C1 segment of cervical spinal cord (tissue), 14 donors: ENCODE measurements around the gene SMIM5.

Experiments used
- DNase-seq, 14 donors: peaks; one replicate each; lab custom pipeline; 2025; lab: John Stamatoyannopoulos, UW

Gene SMIM5

DNA sequence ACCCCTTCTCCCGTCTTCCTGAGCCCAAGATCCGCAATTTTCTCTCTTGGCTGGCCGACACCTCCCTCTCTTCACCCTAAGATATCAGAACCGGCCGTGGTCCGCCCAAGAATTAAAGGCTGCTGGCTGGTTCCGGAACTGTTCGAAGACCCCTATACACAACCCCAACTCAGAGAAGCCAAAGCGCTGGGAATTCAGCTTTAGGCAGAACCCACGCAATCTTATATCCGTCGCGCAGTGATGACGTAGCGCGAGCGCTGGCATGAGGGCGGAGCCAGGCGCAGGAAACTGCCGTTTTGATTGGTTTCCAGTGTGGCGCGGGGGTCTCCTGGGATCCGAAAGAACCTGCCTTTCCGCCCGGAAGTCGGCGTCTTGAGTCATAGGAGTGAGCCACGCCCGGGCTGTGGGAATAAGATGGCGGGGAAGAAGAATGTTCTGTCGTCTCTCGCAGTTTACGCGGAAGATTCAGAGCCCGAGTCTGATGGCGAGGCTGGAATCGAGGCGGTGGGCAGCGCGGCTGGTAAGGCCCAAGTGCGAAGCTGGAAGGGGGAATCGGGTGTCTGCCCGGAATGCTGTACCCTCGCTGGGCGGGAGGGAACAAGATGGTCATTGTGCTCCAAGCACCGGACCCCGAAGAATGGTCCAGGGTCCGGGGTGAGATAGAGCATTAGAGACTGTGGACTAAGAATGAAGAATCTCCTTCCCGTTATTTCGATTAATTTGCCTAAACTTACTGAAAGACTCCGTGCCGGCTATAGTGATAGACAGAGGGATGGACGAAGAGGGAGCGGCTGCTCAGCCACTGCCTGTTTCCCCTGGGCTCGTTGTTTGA is 33.9 kb downstream of the SMIM5 start, which contains the start of the genes RECQL5 and SAP30BP:
RECQL5 (minus strand) TSS at position 196 of the 832 bp plus-strand sequence. CDS start 597 bp downstream, outside the sequence.
SAP30BP (plus strand) TSS at position 380 of the 832 bp plus-strand sequence; CDS start at position 415, 35 bp downstream.
- DNase-seq, result peak; percentile 72 to 99 (median 96)

DNA sequence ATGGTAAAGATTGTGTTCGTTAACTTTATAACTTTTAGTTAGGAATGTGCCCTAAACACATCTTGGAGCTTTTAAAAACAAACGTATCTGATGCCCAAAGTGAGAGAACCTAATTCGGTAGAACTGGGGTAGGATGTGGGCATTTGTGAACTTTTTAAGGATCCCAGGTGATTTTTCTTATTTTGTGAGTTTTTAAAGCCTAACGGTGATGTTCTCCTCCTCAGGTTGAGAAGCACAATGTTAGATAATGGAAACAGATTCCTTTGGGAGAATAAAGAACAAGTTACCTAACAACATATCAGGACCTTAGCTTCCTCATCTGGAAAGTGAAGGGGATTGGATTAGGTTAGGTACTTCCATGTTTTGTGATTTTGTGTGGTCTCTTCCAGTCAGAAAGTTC is 34.6 kb downstream of the SMIM5 start:
- no peak for DNase-seq

DNA sequence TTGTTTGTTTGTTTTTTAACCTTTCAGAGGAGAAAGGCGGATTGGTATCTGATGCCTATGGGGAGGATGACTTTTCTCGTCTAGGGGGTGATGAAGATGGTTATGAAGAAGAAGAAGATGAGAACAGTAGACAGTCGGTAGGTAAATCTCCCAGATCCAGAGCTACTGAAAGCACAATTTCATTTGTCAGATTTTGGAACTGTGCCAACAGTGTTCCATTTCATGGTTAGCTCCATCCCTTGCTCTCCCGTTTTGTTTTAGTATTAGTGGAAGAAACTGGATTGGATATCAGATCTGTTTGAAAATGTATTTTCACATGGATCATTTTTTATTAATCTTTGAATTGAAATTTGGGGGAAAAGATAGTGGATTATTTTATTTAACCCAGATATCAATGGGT is 35.3 kb downstream of the SMIM5 start:
- no peak for DNase-seq

DNA sequence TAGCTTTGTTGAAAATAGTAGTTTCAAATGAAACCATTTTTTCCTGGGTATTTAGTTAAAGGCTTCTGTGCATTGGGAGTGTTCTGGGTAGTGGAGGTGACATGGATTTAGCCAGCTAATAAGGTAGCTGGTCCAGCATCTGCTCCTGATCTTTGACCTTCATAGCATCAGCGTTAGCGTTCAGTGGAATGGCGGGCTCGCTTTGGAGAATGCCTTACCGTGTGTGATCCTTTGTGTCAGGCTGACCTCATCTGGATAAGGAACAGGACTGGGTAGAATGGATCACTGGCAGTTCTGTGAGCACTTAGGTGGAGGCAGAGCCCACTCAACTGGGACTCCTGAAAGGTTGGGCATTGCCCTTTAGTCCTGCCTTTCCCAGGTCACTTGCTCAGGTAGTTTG is 37.6 kb downstream of the SMIM5 start:
- DNase-seq, result no peak

DNA sequence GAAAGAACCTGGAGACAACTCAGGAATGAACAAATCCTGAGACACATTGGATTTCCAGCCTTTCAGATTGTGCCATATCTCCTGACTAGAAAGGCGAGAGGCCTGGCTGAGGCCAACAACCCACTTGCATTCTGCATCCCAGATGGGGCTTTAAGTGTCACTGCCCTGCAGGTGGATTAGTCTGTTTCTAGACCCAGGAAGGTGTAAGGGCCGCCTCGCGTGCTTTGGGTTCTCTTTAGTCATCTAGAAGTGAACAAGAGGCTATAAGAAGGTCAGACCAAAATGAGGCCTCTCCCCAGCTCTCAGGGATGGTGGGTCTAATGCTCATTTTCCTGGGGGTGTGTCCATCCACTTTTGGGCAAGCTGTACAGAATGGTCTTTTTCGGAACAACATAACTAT is 38.8 kb downstream of the SMIM5 start:
- DNase-seq, result no peak

DNA sequence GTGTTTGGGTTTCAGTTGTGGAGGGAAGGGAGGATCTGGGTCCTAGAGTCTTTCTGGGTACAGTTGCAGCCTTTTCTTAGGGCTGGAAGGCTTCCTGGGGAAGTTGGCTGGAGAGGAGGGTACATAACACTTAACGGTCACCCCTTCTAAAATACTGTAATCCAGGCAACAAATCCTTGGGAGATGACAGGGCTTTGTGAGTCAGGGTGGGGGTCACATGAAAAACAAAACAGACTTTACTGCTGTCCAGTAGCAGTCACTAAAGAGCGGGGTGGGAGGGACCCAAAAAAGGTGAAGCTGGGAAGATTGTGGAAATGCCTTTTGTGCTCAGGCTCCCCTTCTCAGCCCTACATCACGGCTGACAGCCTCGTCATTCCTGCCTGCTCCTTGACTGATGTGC is 40.3 kb downstream of the SMIM5 start:
- DNase-seq, result no peak

DNA sequence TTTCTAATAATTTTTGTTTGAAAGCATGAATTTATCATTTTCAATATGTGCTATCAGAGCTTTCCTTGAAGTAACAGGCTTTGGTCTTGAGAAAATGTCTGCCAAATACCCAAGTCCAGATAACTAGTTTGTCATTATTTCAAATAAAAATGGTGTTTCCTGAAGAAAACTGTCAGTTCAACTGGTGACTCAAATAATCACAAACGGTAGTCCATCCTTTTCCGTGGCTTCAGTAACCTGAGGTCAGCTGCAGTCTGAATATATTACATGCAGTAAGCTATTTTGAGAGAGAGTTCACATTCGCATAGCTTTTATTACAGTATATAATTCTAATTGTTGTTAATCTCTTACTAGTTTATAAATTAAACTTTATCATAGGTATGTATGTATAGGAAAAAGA is 43.2 kb downstream of the SMIM5 start:
- DNase-seq, result no peak

DNA sequence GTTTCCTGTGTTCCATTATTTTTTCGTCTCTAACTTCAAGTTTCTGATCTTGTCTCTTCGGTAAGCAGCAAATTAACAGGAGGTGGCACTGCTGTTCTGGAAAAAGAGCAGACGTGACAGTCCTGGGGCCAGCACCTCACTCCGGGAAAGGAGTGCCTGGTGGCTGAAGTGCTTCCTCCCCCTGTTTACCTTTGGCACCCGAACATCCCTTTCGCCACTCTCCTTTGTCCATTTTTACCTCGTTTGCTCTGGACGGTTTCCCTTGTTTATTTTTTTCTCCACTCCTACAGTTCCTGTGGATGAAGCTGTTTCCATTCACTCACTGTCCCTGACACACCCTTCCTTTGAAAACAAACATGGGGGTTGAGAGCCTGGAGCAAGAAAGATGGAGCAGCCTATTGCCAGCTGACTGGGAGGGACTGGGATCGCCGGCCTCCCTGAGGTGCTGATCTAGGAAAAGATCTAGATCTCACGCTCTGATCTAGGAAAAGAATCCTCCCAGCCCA is 46.5 kb downstream of the SMIM5 start:
- DNase-seq, result peak in 2 of 14 donors; percentile 21 to 50

DNA sequence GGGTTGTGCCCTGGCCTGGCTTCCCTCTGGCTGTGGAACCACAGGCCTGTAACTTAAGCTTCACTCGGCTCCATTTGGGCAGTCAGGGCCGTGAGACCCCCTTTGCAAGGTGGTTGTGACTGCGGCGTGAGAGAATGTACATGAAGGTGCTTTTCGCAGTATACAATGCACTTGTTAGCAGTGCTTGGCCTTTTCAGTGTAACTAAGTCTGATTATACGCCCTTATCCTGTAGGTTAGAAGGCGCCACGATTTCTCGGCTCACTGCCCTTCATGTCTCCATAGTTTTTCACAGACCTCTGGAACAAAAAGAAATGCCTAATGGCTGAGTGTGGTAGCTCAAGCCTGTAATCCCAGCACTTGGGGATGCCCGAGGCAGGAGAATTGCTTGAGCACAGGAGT is 47.2 kb downstream of the SMIM5 start:
- DNase-seq, result no peak

DNA sequence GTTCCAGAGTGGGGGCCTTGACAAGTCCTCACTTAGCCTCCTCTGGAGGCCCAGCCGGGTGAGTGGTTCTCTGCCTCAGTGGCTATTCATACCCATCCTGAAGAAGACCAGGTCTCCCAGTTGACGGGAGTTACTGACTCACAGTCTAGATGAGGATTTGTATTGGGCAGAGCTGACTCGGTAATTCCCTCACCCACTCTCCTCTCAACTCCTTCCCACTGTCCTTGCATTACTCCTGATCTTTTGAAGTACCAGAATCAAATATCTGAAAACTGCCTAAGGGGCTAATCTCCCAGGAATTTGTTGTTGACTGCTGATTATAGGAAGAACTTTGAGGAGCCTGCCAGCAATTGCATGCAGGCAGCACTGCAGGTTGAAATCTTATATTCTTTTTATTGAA is 48.1 kb downstream of the SMIM5 start:
- no peak for DNase-seq

DNA sequence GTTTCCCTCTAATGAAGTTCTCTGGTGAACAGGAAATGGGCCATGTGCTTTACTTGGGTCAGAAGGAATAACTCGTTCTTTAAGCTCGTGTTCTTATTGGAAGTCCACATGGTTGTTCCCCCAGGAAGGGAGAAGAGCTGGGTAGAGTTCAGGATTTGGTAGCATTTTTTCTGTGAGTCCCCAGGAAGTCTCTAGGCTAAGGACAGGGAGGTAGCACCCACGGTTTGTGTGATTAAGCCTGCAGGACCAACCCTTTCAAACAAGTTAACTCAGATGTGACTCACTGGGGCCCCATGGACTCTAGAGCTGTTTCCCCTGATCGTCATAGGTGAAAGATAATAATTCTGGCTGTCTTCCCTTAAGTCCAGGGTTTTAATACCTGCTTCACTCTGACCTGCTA is 50.3 kb downstream of the SMIM5 start:
- DNase-seq, result no peak

DNA sequence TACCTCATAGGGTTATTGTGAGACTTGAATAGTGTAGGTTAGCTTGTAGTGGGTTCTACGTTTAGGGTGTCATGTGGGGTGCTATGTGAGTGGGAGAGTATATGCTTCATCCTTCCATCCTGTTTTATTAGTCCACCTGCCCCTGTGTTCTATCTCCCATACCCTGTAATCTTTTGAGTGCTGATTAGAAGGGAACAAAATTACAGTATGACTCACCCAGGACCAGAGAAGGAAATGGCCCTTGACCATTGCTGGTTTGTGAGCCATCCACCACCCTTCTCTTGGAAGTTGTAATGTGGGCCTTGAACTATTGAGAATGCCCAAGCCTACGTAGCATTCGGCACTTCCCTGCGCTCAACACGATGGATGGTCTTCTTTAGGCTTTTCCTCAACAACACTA is 51.0 kb downstream of the SMIM5 start:
- DNase-seq, result no peak

DNA sequence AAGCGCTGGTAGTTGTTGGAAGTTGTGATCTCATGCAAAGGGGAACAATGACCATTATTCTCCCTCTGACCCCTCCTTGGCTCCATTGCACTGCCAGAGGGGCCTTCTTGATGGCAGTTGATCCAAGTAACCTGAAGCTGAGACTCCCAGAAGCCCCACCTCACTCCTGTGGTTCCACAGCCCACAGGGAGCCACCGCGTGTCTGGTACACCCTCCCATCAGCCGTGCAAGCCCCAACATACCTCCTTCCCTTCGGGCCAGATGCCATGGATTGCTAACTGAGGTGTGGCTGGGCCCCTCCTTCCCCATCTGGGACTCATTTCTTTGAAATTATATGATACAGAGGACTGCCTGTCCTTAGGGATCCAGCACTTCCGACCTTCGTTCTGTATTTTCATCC is 51.7 kb downstream of the SMIM5 start:
- peak in 1 of 14 donors; percentile 21 for DNase-seq

DNA sequence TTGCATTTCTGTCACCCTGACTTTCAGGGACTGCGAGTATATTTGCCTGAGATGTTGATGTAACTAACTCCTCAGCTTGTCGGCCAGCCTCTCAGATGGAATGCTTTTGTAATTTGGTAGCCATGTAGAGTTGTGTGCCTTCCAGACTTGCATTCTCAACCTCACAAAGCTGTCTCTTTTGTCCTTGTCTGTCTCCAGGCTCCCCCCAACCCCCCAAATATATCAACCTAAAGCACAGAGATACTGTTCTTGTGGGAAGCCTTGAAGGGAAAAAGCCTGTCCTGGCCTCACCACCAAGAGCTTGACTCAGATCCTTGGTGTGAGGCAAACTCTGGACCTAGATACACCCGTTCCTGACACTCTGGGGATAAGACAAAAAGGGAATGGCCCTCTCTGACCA is 52.3 kb downstream of the SMIM5 start:
- DNase-seq, result no peak

DNA sequence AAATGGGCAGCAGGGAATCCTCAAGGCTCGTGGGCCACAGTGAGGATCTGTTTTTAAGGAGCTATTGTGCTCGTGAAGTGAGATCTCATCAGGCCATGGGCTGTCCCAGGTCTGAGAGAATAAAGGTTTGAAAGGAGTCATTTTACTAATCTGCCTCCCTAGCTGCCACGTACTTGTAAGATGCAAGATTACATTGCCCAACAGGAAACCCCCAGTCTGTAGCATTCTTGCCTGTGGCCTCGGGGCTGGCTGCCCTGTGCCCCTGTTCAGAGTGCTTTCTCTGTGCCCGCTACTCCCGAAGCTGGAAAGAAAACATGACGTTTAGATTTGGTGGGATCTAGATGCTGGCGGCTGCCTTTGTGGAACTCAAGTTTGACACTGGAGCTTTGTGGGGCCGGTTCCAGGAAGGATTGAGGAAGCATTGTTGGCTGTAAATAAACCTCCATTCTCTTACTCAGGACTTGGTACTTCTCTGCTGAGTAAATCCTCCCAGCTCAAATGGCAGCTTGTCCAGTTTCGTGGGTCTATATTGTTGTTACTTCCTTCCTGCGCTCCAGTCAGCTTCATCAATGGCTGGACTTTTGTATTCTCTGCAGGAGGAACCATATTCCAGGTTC is 55.1 kb downstream of the SMIM5 start:
- peak in 5 of 14 donors; percentile 16 to 52 (median 33) for DNase-seq

DNA sequence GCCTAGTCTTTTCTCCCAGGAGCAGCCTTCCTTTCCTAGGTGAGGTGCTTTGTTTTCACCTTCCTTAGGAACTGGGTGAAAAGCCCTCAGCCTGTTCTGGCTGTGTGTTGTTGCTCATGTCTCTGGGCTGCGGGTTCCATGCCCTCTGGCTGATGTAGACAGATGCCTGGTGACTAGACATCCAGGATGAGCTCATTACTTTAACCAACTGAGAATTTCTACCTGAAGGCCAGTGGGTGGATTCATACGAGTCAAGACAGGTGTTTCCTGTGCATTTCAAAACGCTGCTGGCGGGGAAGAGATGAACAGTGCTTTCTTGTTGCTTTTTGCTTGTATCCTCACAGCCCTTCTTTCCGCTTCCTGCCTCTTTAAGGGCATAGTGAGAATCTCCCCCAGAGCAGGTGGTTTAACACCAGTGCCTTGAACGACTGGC is 56.2 kb downstream of the SMIM5 start:
- no peak for DNase-seq
